T47D (cell line): ENCODE data around the gene NDN.
"Not testable (repeated sequence)": the region's sequence is repeated elsewhere in the genome, so short reads cannot be mapped to it uniquely, and the experiment has no call there.

Experiments used
- DNase-seq, 2 experiments: peaks; one replicate each; pipeline versions ENCODE4 v3.0.0 to v3.0.0-alpha.2; 2011 to 2012; ENCODE audit warnings: low read depth in 1 of 2, low spot score in 1 of 2
- JUND ChIP-seq: IDR thresholded peaks from 2 replicates; pipeline ENCODE4 v1.6.1; 2012; ENCODE audit warnings: low read depth
- in situ Hi-C: cut with HindIII; loops from 2 replicates; pipeline ENCODE4 v1.10.0; 2016; ENCODE audit warnings: low sequenced_read_pairs, low pct_unique_long_range_greater_than_20kb

Gene NDN, protein sequence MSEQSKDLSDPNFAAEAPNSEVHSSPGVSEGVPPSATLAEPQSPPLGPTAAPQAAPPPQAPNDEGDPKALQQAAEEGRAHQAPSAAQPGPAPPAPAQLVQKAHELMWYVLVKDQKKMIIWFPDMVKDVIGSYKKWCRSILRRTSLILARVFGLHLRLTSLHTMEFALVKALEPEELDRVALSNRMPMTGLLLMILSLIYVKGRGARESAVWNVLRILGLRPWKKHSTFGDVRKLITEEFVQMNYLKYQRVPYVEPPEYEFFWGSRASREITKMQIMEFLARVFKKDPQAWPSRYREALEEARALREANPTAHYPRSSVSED

DNA sequence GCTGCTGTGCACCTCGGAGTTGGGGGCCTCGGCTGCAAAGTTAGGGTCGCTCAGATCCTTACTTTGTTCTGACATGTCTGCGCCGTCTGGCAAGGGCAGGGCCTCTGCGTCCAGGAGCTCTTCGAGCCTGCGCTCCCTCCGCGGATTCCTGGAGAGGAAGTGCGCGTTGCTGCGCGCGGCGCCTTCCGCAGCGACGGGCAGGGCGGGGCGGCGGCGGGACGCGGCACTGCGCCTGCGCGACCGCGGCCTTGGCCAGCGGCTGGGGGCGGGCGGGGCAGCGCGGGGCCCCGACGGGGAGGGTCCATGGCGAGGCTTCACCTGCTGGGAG lies at the start of gene NDN:
NDN (minus strand) TSS at position 163 of the 328 bp plus-strand sequence; CDS start at position 75, 88 bp downstream.
- DNase-seq: peak in 1 of 2 experiments; percentile 27
- TF ChIP-seq JUND: no peak
- in situ Hi-C loops: no loop called here

DNA sequence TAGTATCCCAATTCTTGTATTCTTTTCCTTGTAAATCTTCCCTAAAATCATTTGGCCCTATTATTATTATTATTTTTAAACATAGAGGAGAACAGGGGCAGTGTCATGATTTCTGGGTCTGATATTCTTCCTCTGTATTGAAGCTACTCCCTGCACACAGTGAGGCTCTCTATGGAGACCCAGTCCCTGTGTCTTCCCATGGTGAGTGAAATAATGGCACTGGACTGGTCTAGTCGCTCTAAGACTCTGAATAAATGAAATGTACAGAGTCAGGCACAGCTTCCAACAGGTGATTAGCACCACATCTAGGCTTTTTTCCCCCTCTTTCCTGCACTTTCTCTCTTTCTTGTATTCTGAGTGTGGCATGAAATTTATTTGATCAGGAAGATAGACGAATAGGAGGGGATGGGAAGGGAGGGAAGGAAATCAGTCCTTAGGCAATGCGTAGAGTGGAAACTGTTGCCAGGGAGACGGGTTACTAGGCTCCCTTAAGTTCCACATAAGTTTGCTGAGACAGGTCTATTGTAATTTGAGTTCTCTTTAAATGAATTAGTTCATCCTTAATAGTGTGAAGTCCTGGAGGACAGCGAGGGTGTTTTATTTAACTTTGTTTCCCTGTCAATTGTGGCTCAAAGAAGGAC lies 49.0 kb upstream of the NDN start:
- in situ Hi-C loops: no loop called here
- TF ChIP-seq JUND: no peak
- no peak for DNase-seq

DNA sequence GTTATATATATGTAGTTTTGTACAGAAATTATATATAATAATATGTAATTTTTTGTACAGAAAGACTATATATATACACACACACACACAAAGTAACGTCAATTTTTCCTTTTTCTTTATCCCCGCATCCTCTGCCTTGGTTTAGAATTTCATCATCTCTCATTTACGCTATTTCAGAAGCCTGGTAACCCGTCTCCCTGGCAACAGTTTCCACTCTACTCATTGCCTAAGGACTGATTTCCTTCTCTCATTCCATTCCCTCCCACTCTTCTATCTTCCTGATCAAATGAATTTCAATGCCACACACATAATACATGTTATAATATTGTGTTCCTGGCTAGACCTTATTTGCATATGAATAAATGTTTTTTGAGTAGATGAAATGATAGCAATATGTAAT lies 47.8 kb upstream of the NDN start:
- no peak for DNase-seq
- in situ Hi-C loops: no loop called here
- TF ChIP-seq JUND: no peak

DNA sequence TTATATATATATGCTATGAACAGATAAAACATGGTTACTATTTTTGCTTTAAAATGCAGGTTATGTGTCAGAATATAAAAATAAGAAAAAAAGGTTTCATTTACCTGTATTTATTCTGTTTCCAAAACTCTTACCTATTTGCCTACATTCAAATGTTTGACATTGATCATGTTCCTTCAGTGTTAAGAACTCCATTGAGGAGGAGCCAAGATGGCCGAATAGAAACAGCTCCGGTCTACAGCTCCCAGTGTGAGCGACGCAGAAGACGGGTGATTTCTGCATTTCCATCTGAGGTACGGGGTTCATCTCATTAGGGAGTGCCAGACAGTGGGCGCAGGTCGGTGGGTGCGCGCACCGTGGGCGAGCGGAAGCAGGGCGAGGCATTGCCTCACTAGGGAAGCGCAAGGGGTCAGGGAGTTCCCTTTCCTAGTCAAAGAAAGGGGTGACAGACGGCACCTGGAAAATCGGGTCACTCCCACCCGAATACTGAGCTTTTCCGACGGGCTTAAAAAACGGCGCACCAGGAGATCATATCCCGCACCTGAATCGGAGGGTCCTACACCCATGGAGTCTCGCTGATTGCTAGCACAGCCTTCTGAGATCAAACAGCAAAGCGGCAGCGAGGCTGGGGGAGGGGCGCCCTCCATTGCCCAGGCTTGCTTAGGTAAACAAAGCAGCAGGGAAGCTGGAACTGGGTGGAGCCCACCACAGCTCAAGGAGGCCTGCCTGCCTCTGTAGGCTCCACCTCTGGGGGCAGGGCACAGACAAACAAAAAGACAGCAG lies 27.0 kb upstream of the NDN start:
- in situ Hi-C loops, DNase-seq: not testable (repeated sequence)

DNA sequence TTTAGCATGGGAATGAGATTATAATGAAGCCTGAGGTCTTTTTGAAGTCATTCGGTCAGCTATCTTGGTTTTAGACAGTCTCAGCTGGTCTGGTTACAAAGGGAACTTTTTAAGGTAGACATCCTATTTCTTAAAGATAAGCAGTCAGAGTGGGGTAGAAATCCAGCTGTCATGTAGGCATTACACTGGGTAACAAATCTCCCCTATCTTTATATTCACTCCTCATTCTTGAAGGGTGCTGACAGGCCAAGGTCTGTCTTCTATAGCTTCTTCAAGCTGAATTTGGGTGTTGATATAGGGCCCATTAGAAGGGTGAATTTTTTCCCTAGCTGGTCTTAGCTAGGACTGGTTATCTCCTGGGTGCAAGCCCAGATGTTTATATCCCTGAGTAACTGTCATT lies 21.2 kb upstream of the NDN start:
- DNase-seq: no peak
- in situ Hi-C loops: no loop called here
- no peak for TF ChIP-seq JUND

DNA sequence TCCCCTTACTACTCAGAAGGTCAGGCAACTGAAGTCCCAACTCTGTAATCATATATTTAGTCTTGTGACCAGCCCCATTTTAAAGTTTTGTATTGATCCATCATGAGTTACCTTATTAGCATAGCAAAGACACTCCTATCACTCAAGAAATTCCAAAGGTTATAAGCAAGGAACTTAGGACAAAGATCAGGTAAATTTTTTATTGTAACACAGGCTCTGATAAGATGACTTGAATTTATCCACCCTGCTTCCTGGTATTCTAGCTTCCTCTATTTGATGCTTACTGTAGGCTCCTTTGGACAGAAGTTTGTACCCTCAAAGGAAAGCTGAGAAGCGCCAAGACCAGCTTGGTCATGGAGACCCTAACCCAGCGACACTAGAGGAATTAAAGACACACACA lies 8.2 kb upstream of the NDN start:
- in situ Hi-C loops: no loop called here
- no peak for TF ChIP-seq JUND
- no peak for DNase-seq

DNA sequence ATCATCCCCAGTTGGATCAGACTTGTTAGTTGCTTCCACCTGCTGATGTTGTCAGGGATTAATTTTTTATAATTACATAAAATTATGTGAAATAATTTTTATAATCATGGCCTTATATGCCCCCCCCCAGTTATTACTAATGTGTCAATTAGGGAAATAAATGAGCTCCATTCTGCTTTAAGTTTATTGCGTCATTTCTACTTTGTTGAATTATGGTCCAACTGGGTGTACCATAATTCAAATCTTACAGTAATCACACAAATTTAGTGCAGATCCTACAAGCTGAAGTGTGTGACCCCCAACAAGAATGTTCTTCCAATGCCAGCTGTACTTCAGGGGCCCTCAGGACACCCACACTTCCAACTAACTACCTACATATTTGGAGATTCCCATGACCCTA lies 7.5 kb upstream of the NDN start:
- no peak for TF ChIP-seq JUND
- DNase-seq: no peak
- in situ Hi-C loops: no loop called here

DNA sequence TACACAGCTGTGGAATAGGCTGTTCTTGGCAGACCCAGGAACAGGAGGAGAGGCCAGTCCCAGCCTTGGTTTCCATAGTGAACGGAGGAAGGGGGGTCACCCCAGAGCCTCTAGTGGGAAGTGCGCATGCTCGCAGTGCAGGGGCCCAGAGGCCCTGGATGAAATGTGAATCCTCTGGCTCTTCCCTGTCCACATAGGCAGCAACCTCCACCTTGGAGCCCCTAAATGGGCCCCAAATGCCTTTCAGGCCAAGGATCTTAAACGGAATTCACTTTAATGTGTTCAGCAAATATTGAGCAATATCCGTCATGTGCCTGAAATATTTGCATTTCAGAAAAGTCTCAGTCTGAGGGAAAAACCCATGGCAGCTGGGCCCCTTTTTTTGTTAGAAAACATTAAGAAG lies 3.3 kb upstream of the NDN start:
- DNase-seq: peak in 1 of 2 experiments; percentile 33
- no peak for TF ChIP-seq JUND
- in situ Hi-C loops: no loop called here

DNA sequence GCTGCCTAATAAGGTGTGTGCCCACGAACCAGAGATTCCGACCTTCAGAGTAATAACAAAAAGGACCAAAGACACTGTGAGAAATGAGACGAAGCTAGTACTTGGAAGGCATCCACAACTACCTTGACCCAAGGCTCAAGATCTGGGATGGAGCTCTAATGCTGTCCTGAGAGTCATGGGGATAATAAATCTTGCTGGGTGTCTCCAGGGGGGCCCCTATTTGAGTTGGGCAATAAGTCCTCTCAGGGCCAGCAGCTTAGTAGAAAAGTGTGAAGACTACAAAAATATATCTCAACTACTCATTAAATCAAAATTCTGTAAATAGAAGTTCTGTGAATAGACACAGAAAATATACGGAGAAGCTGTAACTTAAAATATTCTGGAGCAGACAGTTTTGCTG lies 2.9 kb upstream of the NDN start:
- no peak for DNase-seq
- in situ Hi-C loops: no loop called here
- TF ChIP-seq JUND: no peak

DNA sequence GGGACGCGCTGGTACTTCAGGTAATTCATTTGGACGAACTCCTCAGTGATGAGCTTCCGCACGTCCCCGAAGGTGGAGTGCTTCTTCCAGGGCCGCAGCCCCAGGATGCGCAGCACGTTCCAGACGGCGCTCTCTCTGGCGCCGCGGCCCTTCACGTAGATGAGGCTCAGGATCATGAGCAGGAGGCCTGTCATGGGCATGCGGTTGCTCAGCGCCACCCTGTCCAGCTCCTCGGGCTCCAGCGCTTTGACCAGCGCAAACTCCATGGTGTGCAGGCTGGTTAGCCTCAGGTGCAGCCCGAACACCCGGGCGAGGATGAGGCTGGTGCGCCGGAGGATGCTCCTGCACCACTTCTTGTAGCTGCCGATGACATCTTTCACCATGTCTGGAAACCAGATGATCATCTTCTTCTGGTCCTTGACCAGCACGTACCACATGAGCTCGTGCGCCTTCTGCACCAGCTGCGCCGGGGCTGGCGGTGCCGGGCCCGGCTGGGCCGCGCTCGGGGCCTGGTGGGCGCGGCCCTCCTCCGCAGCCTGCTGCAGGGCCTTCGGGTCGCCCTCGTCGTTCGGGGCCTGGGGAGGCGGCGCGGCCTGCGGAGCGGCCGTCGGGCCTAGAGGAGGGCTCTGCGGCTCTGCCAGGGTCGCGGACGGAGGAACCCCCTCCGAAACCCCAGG lies 501 bp downstream of the NDN start:
- DNase-seq: no peak
- TF ChIP-seq JUND: no peak
- in situ Hi-C loops: no loop called here

DNA sequence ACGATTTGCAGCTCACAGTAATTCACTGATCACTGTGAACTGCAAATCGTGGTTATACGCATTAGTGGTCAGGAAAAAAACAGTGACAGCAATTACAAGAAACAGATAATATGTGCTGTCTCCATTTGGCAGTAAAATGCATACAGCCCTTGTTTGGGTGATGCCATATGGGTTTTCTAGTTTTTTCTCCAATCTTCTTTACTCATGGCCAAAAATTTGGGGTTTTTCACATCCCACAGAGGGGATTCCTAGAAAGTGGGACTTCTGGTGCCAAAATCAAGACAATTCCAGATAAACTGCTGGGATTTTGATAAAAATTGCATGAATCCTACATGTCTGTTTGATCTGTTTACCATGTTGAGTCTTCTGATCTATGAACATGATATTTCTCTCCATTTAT lies 15.6 kb downstream of the NDN start:
- no peak for TF ChIP-seq JUND
- DNase-seq: no peak
- in situ Hi-C loops: no loop called here

DNA sequence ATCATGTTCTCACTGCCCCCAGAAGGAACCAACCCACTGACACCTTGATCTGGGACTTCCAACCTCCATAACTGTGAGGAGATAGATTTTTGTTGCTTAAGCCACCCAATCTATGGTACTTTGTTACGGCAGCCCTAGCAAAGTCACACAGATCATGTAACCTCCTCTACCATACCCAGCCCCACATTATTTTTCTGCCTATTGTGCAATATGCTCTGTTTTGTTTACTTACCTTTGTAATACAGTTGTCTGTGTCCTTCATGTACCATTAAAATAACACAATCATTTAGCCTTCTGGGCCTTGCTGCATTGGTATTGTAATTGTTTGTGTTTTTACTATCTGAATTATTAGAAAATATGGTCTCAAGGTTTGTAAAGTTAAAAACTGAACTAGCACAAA lies 16.1 kb downstream of the NDN start:
- in situ Hi-C loops: no loop called here
- no peak for TF ChIP-seq JUND
- DNase-seq: no peak

DNA sequence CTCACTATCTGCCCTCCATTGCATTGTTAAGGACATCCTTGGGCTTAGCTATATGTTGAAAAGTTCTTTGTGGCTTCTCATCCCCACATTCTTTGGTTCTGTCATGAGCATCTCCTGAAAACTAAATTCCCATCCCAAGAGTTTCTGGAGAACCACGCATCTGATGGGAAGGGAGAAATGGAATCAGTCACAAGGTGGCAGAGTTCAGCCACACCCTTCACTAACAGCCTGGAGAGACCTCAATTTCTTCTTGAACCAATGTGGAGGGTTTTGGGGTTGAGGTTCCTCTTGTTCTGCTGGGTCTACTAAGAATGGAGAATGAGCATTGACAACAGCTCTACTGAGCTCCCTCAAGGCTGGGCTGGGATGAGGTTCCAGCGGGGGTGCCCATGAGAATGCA lies 23.9 kb downstream of the NDN start:
- DNase-seq: no peak
- no peak for TF ChIP-seq JUND
- in situ Hi-C loops: no loop called here
